ENCODE data around the gene YEATS4.
A peak's percentile ranks its signal among the peaks of the same experiment; 100 is the strongest.
"Not testable (repeated sequence)": the region's sequence is repeated elsewhere in the genome, so short reads cannot be mapped to it uniquely, and the experiment has no call there.

Gene YEATS4

GRCh38 chr12:69359531-69360347 is at the start of gene YEATS4:
Gene YEATS4, plus strand, starts transcription at chr12:69359743. Its CDS starts 230 bp downstream, at chr12:69359973.
- DNase-seq (ENCODE audit: low read depth in 1 of 2, low spot score in 1 of 2): peak; percentile 67 to 79

DNA sequence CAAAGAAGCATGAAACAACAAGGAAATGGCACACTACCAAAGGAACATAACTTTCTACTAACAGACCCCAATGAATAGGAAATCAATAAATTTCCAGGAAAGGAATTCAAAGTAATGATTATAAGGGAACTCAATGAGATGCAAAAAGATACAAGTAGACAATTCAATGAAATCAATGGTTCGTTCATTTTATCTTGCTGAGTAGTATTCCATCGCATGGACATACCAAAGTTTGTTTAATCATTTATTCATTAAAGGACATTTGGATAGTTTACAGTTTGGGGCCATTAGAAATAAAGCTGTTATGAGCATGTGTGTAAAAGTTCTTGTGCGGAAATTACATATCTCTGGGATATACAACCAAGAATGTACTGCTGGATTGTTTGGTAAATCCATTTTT is 46.3 kb upstream of the YEATS4 start:
- no peak for DNase-seq (ENCODE audit: low read depth in 1 of 2, low spot score in 1 of 2)

DNA sequence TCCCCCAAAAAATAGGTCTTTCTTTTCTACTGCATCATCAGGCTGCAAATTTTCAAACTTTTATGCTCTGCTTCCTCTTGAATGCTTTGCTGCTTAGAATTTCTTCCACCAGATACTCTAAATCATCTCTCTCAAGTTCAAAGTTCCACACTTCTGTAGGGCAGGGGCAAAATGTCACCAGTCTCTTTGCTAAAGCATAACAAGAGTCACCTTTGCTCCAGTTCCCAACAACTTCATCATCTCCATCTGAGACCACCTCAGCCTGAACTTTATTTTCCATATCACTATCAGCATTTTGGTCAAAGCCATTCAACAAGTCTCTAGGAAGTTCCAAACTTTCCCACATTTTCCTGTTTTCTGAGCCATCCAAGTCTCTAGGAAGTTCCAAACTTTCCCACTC is 42.8 kb upstream of the YEATS4 start:
- DNase-seq (ENCODE audit: low read depth in 1 of 2, low spot score in 1 of 2): not testable (repeated sequence)

GRCh38 chr12:69317233-69317632 is 42.3 kb upstream of the YEATS4 start:
- DNase-seq (ENCODE audit: low read depth in 1 of 2, low spot score in 1 of 2): not testable (repeated sequence)

GRCh38 chr12:69318225-69318624 is 41.3 kb upstream of the YEATS4 start:
- no peak for DNase-seq (ENCODE audit: low read depth in 1 of 2, low spot score in 1 of 2)

DNA sequence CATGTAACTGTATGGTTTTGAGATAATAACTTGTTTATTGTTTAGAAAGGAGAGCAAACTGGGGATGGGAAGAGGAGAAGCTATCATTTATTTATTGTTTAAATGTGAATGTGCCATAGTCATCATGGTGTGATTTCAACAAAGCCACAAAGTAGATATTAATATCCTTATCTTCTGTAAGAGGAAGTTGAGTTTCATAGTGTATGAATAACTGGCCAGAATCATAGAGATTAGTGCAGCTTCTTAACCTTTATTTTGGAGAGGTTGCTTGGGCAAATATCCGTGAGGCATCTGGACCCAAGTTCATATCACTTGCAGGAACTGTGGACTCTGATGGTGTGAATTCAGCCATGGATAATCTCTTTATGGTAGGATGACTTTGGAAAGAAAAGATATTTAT is 38.2 kb upstream of the YEATS4 start:
- DNase-seq (ENCODE audit: low read depth in 1 of 2, low spot score in 1 of 2): no peak

GRCh38 chr12:69324797-69325466 is 34.6 kb upstream of the YEATS4 start:
- no peak for DNase-seq (ENCODE audit: low read depth in 1 of 2, low spot score in 1 of 2)

DNA sequence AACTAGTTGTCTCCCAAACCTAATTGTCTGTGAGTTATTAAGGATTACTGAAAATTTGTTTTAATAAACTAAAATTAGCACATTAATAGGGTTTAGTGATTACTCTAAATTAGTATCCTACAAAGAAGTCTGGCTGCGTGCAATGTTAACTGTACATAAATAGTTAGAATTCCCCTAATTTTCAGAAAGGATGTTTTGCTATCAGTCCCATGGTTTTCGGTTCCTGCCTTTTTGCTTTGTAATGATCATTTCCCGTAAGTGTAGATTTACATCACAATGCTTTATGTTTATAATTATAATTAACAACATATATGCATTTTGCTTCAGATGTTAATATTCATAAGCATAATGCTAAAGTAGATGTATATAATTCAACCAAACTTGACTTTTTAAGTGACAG is 31.1 kb upstream of the YEATS4 start:
- no peak for DNase-seq (ENCODE audit: low read depth in 1 of 2, low spot score in 1 of 2)

DNA sequence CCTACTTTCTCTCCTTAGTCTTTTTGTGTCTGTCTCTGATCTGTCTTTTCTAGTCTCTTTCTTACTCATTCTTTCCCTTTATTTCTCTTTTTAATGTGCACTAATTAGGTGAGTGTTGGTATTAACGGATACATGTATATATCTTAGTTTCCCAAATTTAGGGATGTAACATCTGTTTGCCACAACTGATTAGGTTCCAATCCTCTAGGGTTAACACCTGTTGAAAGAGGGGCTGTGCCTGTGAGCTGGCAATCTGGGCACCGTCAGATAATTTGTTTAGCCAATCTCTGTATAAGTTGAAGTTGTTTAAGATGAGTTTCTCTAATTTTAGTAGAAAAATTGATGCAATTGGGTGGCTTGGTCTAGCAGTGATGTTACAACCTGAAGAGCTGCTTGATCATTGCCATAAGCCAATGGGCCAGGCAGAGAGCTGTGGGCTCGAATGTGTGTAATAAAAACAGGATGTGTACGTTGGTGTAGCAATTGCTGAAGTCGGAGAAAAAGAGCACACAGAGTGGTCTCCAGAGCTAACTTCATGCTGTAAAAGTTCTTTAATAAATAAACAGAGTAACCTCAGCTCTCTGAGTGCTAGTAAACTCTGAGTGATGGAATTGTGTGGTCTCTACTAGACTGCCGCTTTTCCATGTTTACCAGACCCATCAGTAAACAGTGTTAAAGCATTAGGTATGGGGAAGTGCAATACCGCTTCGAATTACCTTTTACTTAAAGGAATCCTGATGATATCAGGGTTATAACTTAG is 29.7 kb upstream of the YEATS4 start:
- DNase-seq (ENCODE audit: low read depth in 1 of 2, low spot score in 1 of 2): no peak

GRCh38 chr12:69330475-69331473 is 28.8 kb upstream of the YEATS4 start:
- DNase-seq (ENCODE audit: low read depth in 1 of 2, low spot score in 1 of 2): peak; percentile 36 to 38

- no peak for DNase-seq (ENCODE audit: low read depth in 1 of 2, low spot score in 1 of 2)
These were observed 28.0 kb upstream of the YEATS4 start for GRCh38 chr12:69331519-69331908.

DNA sequence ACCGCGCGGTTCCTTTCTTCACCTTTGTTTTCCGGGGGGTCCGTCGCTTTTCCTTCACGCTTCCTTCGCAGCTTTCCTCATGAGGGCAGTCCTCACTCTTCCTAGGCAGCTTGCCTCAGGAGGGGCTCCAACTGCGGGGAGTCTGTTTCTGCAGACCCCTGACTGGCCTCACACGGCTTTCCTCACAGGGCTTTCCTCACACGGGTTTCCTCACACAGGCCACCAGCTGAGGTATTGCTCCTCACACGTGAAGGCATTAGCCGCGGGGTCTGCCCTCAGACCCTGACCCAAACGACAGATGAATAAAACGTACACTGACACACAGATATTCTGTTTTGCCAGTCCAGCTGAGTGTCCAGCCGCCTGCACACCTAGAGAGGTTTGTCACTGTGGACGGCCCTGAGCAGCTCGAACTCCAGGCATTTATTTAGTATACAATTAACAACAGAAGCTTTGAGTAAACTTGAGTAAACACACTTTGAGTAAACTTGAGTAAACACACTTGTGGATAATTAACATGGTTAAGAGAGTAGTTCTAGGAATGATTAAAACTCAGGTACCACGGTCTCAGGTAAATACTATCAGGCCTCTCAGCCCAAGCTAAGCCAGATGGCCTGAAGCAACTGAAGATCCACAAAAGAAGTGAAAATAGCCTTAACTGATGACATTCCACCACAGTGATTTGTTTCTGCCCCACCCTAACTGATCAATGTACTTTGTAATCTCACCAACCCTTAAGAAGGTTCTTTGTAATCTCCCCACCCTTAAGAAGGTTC is 27.4 kb upstream of the YEATS4 start:
- no peak for DNase-seq (ENCODE audit: low read depth in 1 of 2, low spot score in 1 of 2)

- DNase-seq (ENCODE audit: low read depth in 1 of 2, low spot score in 1 of 2): no peak
These were observed 26.7 kb upstream of the YEATS4 start for GRCh38 chr12:69332815-69333358.

GRCh38 chr12:69334158-69334557 is 25.4 kb upstream of the YEATS4 start:
- DNase-seq (ENCODE audit: low read depth in 1 of 2, low spot score in 1 of 2): no peak

- DNase-seq (ENCODE audit: low read depth in 1 of 2, low spot score in 1 of 2): no peak
These were observed 22.0 kb upstream of the YEATS4 start for GRCh38 chr12:69337311-69338090.

- no peak for DNase-seq (ENCODE audit: low read depth in 1 of 2, low spot score in 1 of 2)
These were observed 21.3 kb upstream of the YEATS4 start for GRCh38 chr12:69338120-69338859.

DNA sequence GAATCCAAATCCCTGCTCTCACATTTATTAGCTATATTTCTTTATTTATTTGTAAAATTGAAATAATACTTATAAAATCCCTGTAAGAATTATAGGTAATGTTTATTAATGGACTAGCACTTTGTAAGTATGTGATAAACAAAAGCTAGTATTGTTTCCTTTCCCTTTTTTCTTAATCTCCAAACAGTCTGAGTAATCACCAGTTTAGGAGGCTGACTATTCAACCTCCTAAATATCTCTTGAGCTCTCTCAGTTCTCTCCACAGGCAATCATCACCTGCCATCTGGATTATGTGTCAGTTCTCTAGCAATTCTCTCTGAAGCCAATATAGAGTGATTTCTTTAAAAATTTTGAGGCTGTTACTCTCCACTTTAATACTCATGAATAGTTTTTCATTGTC is 20.6 kb upstream of the YEATS4 start:
- no peak for DNase-seq (ENCODE audit: low read depth in 1 of 2, low spot score in 1 of 2)

- DNase-seq (ENCODE audit: low read depth in 1 of 2, low spot score in 1 of 2): no peak
These were observed 19.5 kb upstream of the YEATS4 start for GRCh38 chr12:69339999-69340398.
